Measurements from ENCODE around the gene CD2BP2.
"Not testable (repeated sequence)": the region's sequence is repeated elsewhere in the genome, so short reads cannot be mapped to it uniquely, and the experiment has no call there.

CD2BP2 gene

GRCh38 chr16:30341971-30342370 is 13.1 kb downstream of the CD2BP2 start:
- not testable (repeated sequence) for DNase-seq

GRCh38 chr16:30340621-30341020 is 14.5 kb downstream of the CD2BP2 start:
- no peak for DNase-seq

GRCh38 chr16:30338715-30339114 is 16.4 kb downstream of the CD2BP2 start:
- DNase-seq = not testable (repeated sequence)

- not testable (repeated sequence) for DNase-seq
Measured at GRCh38 chr16:30337964-30338357, 17.1 kb downstream of the CD2BP2 start.

- DNase-seq = peak in 1 of 2 experiments; percentile 44
Measured at GRCh38 chr16:30335598-30336474, 19.3 kb downstream of the CD2BP2 start.

GRCh38 chr16:30335028-30335597 is 20.0 kb downstream of the CD2BP2 start:
- peak; percentile 29 to 84 for DNase-seq

GRCh38 chr16:30334473-30334989 is 20.6 kb downstream of the CD2BP2 start:
- peak; percentile 60 to 80 for DNase-seq

GRCh38 chr16:30324220-30324619 is 30.9 kb downstream of the CD2BP2 start:
- not testable (repeated sequence) for DNase-seq

- not testable (repeated sequence) for DNase-seq
Measured at GRCh38 chr16:30318647-30319046, 36.5 kb downstream of the CD2BP2 start.

- not testable (repeated sequence) for DNase-seq
Measured at GRCh38 chr16:30310937-30311336, 44.2 kb downstream of the CD2BP2 start.

- not testable (repeated sequence) for DNase-seq
Measured at GRCh38 chr16:30309255-30309654, 45.9 kb downstream of the CD2BP2 start.

Measured in NCI-H446 (cell line).